NCI-H226 (cell line): ENCODE data around the gene AP3B1.

Source experiments
- DNase-seq: peaks from one replicate; pipeline ENCODE4 v3.0.0-alpha.2; 2015

The AP3B1 gene

GRCh38 chr5:77996943-77997342 lies 297.6 kb downstream of the AP3B1 start:
- DNase-seq: no peak

DNA sequence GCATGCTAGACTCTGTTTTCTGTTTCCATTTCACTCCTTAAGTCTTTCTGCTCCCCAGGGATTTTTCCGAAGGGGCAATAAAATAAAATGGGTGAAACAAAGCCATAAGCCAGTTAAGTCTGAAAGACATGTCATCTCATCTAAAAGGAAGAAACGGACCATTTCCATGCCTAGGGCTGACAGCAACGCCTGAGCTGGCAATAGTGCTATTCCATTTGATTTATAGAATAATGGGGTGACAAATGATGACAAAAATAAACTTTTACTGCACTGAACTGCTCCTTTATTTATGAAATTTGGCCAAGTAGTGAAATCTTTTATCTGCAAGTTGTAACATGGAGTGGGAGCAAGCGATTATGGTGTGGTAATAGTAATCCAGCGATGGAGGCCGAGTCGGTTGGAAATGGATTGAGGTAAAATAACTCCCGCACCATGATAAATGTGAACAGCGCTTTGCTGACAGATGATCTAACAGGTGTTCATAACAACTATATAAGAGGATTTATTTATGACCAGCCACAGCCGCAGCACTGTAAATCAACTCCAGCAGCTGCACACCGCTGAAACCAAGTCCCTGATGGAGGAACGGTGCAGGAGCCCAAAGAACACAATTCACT lies 298.6 kb downstream of the AP3B1 start:
- no peak for DNase-seq

DNA sequence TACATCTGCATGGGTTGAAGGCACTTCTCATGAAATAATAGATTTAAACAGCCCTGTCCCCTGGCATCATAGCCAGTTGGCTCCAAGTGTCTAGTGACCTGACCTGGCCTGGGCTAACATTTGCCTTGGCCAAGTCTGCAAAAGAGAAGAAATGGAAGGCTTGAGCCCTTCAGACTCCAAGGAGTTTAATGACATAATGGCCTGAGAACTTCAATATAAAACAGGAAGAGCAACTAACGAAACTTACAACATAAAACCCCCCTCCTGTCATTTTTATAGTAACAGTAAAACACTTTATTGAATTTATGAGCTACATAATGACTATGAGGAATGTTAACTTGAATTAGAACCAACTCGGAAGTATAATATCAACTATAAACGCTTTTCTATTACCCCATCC lies 299.6 kb downstream of the AP3B1 start:
- no peak for DNase-seq

DNA sequence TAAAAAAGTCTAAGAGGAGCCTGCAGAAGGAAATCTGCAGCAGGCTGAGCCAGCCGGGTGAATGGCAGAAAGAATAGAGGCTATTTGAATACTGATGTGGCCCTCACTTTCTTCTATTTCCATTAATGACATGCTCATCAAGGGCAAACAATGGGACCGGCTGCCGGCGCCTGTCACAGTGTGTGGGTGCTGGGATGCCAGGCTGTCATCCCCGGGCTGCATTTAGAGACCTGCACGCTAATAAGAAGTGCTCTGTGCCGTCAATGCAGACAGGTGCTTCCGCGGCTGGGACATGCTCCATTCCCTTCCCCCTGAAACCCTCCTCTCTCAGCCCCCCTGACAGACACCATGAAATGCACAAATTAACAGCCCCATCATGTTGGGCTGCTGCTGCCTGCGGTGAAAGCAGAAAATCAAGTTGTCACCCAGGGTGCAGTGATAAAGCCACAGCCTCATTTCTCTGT lies 300.6 kb downstream of the AP3B1 start:
- DNase-seq: no peak

DNA sequence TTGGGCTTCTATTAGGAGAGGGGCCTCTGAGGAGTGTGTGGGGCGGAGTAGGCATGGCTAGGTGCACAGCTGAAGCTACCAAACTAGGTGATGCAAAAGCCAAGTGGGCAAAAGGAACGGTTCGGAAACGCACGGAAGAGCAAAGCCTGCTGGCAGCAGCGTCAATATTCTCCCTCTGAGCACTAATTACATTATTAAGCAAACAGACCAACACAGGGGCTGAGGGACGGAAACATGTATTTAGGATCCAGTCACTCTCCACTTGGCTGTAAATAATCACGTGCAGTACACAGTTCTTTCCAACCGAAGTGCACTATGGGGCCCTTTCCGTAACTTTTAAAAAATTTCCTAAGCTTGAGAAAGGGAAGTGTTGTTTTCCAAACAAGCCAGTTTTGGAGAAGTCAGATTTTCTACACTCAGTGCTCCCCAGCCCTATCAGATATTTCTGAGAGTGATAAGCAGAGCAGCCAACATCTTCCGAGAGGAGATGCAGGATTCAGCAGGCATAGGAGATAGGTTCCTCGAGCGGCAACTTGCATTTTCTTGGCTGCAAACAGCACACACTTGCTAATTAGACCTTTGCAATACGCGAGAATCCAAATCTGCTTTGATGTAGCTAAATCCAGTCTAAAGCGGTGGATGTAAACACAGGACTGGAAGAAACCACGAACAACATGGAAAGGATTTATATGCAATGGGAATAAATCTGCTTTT lies 301.2 kb downstream of the AP3B1 start:
- no peak for DNase-seq

DNA sequence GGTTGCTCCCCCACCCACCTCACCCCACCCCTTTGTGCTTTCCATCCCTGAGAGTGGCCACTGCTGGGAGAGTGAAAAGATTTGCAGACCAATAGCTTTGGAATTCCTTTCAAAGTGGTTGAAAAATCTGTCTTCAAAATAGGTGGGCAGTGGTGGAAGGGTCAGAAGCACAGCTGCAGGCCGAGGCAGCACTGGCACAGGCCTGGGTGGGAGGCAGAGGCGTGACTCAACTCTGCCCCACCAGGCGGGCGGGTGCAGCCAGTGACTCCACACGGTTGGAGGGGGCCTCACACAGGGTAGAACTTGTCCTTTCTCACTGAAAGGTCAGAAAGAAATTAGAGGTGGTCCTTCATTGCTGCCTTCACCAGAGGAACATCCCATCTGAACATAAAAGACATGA lies 303.4 kb downstream of the AP3B1 start:
- no peak for DNase-seq

GRCh38 chr5:77990020-77990419 lies 304.5 kb downstream of the AP3B1 start:
- no peak for DNase-seq

- no peak for DNase-seq
These were observed 306.5 kb downstream of the AP3B1 start for GRCh38 chr5:77987988-77988387.

- DNase-seq: no peak
These were observed 307.2 kb downstream of the AP3B1 start for GRCh38 chr5:77987331-77987730.

DNA sequence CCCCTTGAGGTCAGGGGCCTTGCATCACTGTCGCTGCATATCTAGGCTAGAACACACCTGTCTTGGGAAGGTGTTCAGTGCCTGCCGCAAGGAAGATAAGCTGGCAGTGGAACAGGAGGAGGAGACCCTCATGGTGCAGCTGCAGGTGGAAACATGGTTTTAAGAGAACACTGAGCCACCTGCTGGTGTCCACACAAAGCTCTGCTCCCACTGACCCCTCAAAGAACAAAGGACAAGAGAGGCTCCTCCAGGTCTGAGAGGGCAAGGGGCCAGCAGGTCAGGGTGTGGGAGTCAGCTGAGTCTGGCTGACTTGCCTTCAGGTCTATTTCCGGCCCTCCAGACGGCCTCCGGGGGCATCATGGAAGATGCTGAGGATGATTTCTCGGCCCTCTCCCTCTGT lies 308.2 kb downstream of the AP3B1 start:
- DNase-seq: no peak

DNA sequence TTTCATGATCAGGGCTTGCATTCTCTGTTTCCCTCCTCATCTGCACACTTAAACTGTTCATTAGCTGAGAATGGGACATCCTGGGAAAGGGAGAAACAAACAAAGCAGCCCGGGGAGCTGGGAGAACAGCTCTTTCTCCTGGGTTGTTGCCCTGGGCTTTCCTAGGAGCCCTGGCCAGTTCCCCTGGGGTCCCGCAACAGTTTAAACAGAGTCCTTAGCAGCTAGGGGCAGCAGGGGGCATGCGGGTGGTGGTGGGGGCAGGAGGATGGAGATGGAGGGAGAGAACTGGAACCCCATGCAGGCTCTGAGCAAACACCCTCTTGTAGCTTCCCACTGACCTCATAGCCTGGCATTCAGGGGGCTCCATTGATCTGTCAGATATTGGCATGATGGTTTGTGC lies 309.3 kb downstream of the AP3B1 start:
- no peak for DNase-seq

GRCh38 chr5:77984587-77984986 lies 309.9 kb downstream of the AP3B1 start:
- DNase-seq: no peak

- DNase-seq: no peak
These were observed 310.9 kb downstream of the AP3B1 start for GRCh38 chr5:77983482-77984199.

GRCh38 chr5:77981820-77982219 lies 312.7 kb downstream of the AP3B1 start:
- DNase-seq: no peak

- DNase-seq: no peak
These were observed 319.9 kb downstream of the AP3B1 start for GRCh38 chr5:77974576-77974975.

- DNase-seq: no peak
These were observed 321.3 kb downstream of the AP3B1 start for GRCh38 chr5:77973253-77973609.

- no peak for DNase-seq
These were observed 321.8 kb downstream of the AP3B1 start for GRCh38 chr5:77972469-77973252.

- DNase-seq: no peak
These were observed 322.6 kb downstream of the AP3B1 start for GRCh38 chr5:77971776-77972468.

DNA sequence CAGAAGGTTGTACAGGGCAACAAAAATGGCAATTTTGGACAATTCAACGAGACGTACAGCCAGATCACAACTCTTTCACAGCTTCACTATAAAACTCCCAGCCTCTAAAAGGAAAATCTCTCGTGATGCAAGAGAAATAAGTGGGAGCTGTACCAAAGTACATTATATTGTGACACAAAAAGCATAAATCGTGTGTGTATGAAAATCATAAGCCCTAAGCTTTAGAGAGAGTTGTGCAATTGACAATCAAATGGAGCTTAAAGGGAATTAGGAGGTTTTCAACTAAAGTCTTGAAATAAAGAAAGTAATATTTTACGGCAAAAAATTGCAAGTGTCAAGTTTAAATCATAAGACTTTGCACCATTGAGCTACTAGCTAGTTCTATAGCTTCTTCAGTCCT lies 323.6 kb downstream of the AP3B1 start:
- no peak for DNase-seq

- no peak for DNase-seq
These were observed 330.7 kb downstream of the AP3B1 start for GRCh38 chr5:77963795-77964194.

DNA sequence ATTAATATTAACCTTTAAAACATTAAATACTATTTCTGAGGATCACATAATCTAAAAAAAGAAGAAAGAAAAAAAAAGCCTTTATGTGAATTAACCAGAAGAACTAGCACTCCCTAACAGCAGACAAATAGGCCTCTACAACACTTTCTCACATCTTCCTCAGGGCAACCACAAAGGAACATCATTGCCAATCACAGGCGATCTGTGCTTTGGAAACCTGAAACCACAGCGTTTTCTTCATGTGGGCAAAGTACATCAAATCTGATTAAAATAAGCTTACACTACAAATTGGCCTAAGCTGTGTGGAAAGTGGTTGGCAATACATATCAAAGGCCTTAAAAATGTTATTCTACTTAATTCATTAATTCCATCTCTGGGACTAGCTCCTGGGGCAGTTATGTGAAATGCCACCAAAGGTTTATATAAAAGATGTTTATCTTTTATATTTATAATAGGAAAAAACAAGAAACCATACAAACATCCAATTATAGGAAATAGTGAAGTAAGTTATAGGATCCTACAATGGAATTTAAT lies 333.6 kb downstream of the AP3B1 start:
- DNase-seq: no peak

GRCh38 chr5:77960305-77960704 lies 334.2 kb downstream of the AP3B1 start:
- DNase-seq: no peak
